Erythroblast (primary cell): ENCODE data around the gene TAF15.

Experiments
- DNase-seq, 2 experiments: peaks; one replicate each; lab custom pipeline; 2025; lab: John Stamatoyannopoulos, UW
- GATA1 ChIP-seq: IDR thresholded peaks from 2 replicates; pipeline ENCODE4 v1.6.1; 2011; ENCODE audit warnings: low read depth, mild to moderate bottlenecking, control low read depth, low read length, moderate library complexity
- POLR2A ChIP-seq: IDR thresholded peaks from 2 replicates; pipeline ENCODE4 v1.6.1; 2011; ENCODE audit warnings: mild to moderate bottlenecking, low read length

TAF15 gene

GRCh38 chr17:35864853-35865252, 55.6 kb downstream of the TAF15 start:
- TF ChIP-seq GATA1 (no peak), POLR2A (no peak)
- no peak for DNase-seq

- DNase-seq = no peak
- TF ChIP-seq GATA1 (no peak), POLR2A (no peak)
Observed at GRCh38 chr17:35865412-35866340, 56.4 kb downstream of the TAF15 start.

- DNase-seq = no peak
- TF ChIP-seq GATA1 (no peak), POLR2A (no peak)
Observed at GRCh38 chr17:35866341-35866950, 57.2 kb downstream of the TAF15 start.

- TF ChIP-seq GATA1 = no peak
- TF ChIP-seq POLR2A = no peak
Observed at GRCh38 chr17:35867574-35867973, 58.3 kb downstream of the TAF15 start.

GRCh38 chr17:35868737-35869136, 59.5 kb downstream of the TAF15 start, which contains the start of gene HEATR9:
TSS of gene HEATR9 (minus strand) at chr17:35868891. CDS start at chr17:35868742, 149 bp downstream.
- no peak for DNase-seq
- TF ChIP-seq GATA1 (no peak), POLR2A (no peak)

More at GRCh38 chr17:35867574-35867973, 58.3 kb downstream of the TAF15 start:
- DNase-seq = no peak

- no peak for DNase-seq
- no peak for TF ChIP-seq POLR2A
- no peak for TF ChIP-seq GATA1
Observed at GRCh38 chr17:35870906-35871819, 61.9 kb downstream of the TAF15 start.

- TF ChIP-seq POLR2A (no peak), GATA1 (no peak)
- no peak for DNase-seq
Observed at GRCh38 chr17:35872196-35872980, 63.1 kb downstream of the TAF15 start.

GRCh38 chr17:35875072-35875799, 66.0 kb downstream of the TAF15 start:
- TF ChIP-seq GATA1 (no peak), POLR2A (no peak)
- DNase-seq = no peak

GRCh38 chr17:35875800-35876139, 66.5 kb downstream of the TAF15 start:
- no peak for TF ChIP-seq POLR2A
- no peak for TF ChIP-seq GATA1

GRCh38 chr17:35876534-35876933, 67.2 kb downstream of the TAF15 start:
- TF ChIP-seq GATA1 = no peak
- TF ChIP-seq POLR2A = no peak
- DNase-seq = no peak

More at GRCh38 chr17:35875800-35876139, 66.5 kb downstream of the TAF15 start:
- no peak for DNase-seq

- DNase-seq = no peak
- no peak for TF ChIP-seq GATA1
- no peak for TF ChIP-seq POLR2A
Observed at GRCh38 chr17:35877345-35878029, 68.2 kb downstream of the TAF15 start.

GRCh38 chr17:35878361-35878760, 69.1 kb downstream of the TAF15 start:
- no peak for TF ChIP-seq GATA1
- TF ChIP-seq POLR2A = no peak
- no peak for DNase-seq
